Measurements from ENCODE around the gene CARD11.

GRCh38 chr7:2948749-2949148, 94.9 kb downstream of the CARD11 start:
- TF ChIP-seq POLR2A (IDR thresholded peaks at IDR 0.05; ENCODE audit: low read length) (no peak), GATA1 (IDR thresholded peaks at IDR 0.05; ENCODE audit: low read depth, low read length) (no peak)
